ENCODE measurements around the gene EXTL2.

Gene EXTL2

GRCh38 chr1:100883963-100884362 lies 10.7 kb downstream of the EXTL2 start:
- H3K4me3 ChIP-seq (ENCODE audit: low read depth, low read length), result no peak overlapping the region
- no peak for DNase-seq (ENCODE audit: low read depth)
- TF ChIP-seq CTCF (IDR thresholded peaks at IDR 0.05; ENCODE audit: control insufficient read depth, extremely low read depth, insufficient read depth), result peak; percentile 55

GRCh38 chr1:100882698-100883097 lies 11.9 kb downstream of the EXTL2 start:
- TF ChIP-seq CTCF (IDR thresholded peaks at IDR 0.05; ENCODE audit: control insufficient read depth, extremely low read depth, insufficient read depth), result no peak
- no peak for DNase-seq (ENCODE audit: low read depth)
- H3K4me3 ChIP-seq (ENCODE audit: low read depth, low read length), result no peak overlapping the region

- H3K4me3 ChIP-seq (ENCODE audit: low read depth, low read length), result no peak overlapping the region
- DNase-seq (ENCODE audit: low read depth), result no peak
- TF ChIP-seq CTCF (IDR thresholded peaks at IDR 0.05; ENCODE audit: control insufficient read depth, extremely low read depth, insufficient read depth), result no peak
These were observed 13.0 kb downstream of the EXTL2 start for GRCh38 chr1:100881687-100882086.

- no peak for TF ChIP-seq CTCF (IDR thresholded peaks at IDR 0.05; ENCODE audit: control insufficient read depth, extremely low read depth, insufficient read depth)
- H3K4me3 ChIP-seq (ENCODE audit: low read depth, low read length), result no peak overlapping the region
- no peak for DNase-seq (ENCODE audit: low read depth)
These were observed 15.2 kb downstream of the EXTL2 start for GRCh38 chr1:100879422-100879821.

- TF ChIP-seq CTCF (IDR thresholded peaks at IDR 0.05; ENCODE audit: control insufficient read depth, extremely low read depth, insufficient read depth), result no peak
- no peak overlapping the region for H3K4me3 ChIP-seq (ENCODE audit: low read depth, low read length)
- DNase-seq (ENCODE audit: low read depth), result no peak
These were observed 18.4 kb downstream of the EXTL2 start for GRCh38 chr1:100876291-100876690.

- no peak overlapping the region for H3K4me3 ChIP-seq (ENCODE audit: low read depth, low read length)
- no peak for TF ChIP-seq CTCF (IDR thresholded peaks at IDR 0.05; ENCODE audit: control insufficient read depth, extremely low read depth, insufficient read depth)
- no peak for DNase-seq (ENCODE audit: low read depth)
These were observed 19.4 kb downstream of the EXTL2 start for GRCh38 chr1:100875228-100875627.

- DNase-seq (ENCODE audit: low read depth), result peak; percentile 72
- H3K4me3 ChIP-seq (ENCODE audit: low read depth, low read length), result peak overlapping the region; percentile 13; the same call in 1 of the 2 replicates
- TF ChIP-seq CTCF (IDR thresholded peaks at IDR 0.05; ENCODE audit: control insufficient read depth, extremely low read depth, insufficient read depth), result no peak
These were observed 20.2 kb downstream of the EXTL2 start for GRCh38 chr1:100874433-100874832.

Measured in LNCaP clone FGC (cell line).